Gastroesophageal sphincter (tissue), 3 donors: ENCODE data around the gene GTPBP1.

Experiments
- CTCF ChIP-seq, 4 experiments: fragments of 200-600 bp in 2 of 4; fragments of 450-650 bp in 2 of 4; sonication (generic) in 1 of 4; IDR thresholded peaks; one replicate each; pipeline ENCODE4 v1.5.1; 2017 to 2019; ENCODE audit warnings: antibody characterized with exemption in 4 of 4, mild to moderate bottlenecking in 2 of 4, moderate library complexity in 2 of 4
- EP300 ChIP-seq: sonication (generic); formaldehyde crosslinking; IDR thresholded peaks from one replicate; pipeline ENCODE4 v1.6.1; 2017; ENCODE audit warnings: antibody characterized with exemption, mild to moderate bottlenecking
- POLR2A ChIP-seq, 2 donors: fragments of 450-650 bp; IDR thresholded peaks; one replicate each; pipeline ENCODE4 v1.6.1; 2017; ENCODE audit warnings: antibody characterized with exemption in 2 of 2, mild to moderate bottlenecking in 2 of 2, moderate library complexity in 1 of 2
- POLR2AphosphoS5 ChIP-seq: sonication (generic); formaldehyde crosslinking; IDR thresholded peaks from one replicate; pipeline ENCODE4 v1.6.1; 2017; ENCODE audit warnings: antibody characterized with exemption

- no peak for TF ChIP-seq CTCF (IDR thresholded peaks at IDR 0.05)
- no peak for TF ChIP-seq POLR2A (IDR thresholded peaks at IDR 0.05)
- TF ChIP-seq EP300, result no peak
- no peak for TF ChIP-seq POLR2AphosphoS5
Measured at GRCh38 chr22:38774496-38775166, 68.9 kb downstream of the GTPBP1 start.
